Stimulated activated CD4-positive, alpha-beta T cell treated with anti-CD3 and anti-CD28 coated beads, Interleukin-4, amount 100 ng/mL, for 4 hours (primary cell): Measurements from ENCODE around the gene PINLYP.

Experiments used
- DNase-seq, 2 experiments: peaks; one replicate each; pipeline ENCODE4 v3.0.0-alpha.2; 2020

PINLYP gene

DNA sequence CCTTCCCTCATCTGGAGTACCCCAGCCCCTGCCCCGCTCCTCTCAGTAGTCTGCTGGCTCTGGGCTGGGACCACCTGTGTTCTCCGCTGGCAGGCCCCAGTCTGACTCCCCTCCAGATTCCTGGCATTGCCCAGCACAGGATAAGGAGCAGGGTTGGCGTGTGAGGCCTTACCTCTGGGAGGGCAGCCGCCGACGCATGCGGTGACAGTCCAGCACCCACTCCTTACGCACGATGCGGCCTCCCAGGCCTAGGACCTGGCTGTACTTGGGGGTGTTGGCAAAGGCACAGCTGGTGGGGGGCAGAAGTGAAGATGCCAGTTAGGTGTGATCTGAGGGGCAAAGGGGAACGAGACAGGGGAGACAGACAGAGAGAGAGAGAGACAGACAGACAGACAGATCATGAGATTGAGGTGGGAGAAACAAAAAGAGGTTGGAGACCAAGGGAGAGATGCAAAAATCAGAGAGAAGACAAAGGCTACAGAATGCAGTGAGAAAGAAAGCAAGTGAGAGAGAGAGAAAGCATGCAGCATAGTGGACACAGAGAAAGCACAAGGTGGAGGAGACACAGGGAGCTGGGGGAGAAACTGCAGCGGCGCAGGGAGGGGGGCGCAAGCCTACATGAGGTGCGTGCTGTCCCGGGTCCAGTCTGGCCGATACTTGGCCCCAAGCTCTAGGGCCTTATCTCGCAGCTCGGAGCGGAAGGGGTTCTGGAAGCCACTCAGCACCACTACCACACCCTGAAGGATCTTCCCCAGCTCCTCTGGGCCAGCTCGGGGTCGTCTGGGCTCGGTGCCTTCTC lies 24.0 kb upstream of the PINLYP start:
- no peak for DNase-seq

DNA sequence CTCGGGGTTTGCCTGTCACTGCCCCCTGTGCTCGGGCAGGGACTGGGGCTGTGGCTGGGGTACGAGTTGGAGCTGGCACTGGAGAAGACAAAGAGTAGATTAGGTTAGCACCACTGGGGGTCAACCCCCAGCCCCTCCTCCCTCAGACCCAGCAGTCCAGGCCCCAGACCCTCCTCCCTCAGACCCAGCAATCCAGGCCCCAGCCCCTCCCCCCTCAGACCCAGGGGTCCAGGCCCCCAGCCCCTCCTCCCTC lies 23.5 kb upstream of the PINLYP start:
- no peak for DNase-seq

DNA sequence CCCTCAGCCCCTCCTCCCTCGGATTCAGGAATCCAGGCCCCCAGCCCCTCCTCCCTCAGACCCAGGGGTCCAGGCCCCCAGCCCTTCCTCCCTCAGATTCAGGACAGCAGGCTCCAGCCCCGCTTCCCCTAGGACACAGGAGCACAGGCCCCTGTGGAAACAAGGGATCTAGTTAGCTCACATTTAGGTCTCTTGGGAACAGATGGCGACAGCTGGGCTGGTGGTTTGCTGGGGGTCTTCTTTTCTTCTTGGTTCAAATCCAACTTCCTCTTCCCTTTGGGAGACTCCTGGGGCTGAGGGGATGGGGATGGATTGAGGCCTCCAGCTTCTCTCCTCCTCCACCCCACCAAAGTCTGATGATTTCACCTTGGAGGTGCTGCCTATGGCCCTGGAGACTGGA lies 23.0 kb upstream of the PINLYP start:
- no peak for DNase-seq

DNA sequence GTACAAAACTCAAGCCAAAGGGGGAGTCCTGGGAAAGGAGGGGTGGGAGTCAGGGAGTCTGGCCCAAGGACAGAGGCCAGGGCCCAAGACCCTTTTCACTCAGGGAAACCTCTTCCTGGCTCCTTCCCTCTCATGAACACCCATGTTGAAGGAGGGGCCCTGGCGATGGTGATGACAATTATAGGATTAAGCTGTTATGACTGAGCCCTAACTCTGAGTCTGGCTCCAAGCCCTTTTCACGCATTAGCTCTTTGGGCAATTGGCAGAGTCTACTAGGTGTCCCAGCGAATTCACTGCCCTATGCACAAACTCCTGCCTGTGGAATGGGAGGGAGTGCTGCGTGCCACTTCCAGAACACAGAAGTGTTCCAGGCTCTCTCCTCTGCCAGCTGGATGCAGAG lies 21.9 kb upstream of the PINLYP start:
- DNase-seq: no peak

DNA sequence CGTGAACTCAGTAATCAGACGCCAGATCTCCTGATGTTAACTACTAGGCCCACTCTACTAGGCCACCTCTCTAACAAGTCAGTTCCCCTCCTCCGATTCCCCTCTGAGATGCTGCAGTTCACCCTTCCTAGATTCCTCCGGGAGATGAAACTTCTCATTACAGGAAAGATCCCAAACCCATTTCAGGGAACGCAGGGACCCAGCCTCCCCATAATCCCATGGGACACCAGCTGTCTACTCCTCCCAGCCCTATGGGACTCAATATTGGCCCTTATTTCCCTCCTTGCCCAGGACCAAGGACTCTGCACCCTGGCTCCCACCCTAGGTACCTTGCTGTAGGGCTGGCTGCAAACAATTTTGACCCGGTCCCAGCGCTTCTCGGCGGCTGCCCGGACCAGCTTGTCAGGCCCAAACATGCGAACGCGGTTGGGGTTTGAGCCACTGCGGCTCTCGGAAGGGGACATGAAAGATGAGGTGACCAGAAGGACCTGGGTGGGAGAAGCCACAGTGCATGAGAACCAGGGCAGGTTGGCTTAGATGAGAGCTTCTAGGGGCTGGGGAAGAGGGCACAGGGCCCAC lies 21.2 kb upstream of the PINLYP start:
- DNase-seq: no peak

DNA sequence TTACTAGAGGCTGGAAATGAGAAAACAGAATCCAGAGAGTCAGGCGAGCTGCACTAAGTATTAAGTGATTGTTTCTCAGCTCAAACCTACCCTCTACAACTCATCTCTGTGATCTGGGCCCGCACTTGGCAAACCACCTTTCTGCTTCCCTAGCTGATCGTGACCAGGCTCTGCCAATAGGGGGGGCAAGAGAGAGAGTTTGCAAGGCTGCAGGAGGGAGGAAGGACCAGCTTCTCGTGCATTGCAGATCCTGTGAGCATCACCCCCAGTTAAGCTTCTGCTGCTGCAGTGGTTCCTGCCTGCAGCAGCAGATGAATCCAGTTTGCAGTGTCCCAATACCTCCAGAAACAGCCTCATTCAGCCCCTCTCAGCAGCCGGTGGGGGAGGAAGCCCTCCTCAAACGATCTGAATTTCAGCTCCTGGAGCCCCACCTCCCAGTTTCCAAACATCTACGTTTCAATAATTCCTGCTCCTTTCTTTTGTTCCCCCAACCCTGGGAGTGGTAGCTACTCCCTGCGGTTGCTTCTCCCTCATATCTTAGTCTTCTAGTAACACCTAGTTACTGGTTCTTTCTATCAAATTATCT lies 20.3 kb upstream of the PINLYP start:
- peak; percentile 73 to 78 for DNase-seq

DNA sequence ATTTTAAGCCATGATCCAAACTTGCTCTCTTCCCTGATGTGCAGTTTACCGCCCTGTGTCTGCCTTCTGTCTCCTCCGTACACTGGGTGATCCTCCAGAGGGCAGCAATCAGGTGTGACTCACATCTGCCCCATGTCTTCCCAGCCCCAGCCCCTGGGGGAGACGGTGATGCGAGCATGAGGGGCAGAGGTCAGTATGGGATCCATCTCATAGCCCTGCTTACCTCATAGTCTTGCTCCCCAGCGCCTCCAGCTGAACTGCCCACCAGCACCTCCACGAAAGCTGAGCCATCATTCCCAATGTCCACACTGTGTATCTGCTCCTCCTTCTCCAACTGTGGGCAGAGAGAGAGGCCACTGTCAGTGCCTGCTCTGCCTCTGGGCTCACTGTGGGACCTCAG lies 14.9 kb upstream of the PINLYP start:
- DNase-seq: peak; percentile 12 to 34

DNA sequence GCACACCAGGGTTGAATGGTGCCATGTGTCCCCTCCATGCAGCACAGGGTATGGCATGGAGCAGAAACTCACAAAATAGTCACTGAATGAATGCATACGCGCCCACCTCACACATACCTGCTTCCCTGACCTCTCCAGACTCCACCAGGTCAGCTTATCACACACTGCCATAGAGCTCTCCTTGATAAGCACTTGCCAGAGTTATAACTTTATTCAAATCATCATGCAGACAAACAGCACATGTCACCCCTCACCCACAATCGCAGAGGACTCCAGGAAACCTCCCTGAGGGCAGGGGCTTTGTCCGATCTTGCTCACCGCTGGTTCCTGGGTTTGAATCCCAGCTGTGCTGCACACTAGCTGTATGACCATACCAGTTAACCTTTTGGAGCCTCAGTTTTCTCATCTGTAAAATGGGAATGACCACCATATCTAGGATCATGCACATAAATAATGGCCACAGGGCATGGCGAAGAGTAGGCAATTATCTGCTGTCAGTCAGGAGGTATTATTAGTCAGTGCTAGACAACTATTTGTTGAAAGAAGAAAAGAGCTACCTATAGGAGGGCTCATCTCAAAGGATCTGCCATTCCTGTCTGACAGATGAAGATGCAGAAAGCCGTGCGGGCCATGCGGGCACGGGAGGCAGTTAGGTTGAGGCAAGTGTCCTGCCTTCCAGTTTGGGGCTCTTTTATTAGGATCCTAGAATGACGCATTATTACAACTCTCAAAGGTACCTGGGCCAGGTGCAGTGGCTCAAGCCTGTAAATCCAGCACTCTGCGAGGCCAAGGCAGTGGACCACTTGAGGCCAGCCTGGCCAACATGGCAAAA lies 14.2 kb upstream of the PINLYP start:
- DNase-seq: no peak

DNA sequence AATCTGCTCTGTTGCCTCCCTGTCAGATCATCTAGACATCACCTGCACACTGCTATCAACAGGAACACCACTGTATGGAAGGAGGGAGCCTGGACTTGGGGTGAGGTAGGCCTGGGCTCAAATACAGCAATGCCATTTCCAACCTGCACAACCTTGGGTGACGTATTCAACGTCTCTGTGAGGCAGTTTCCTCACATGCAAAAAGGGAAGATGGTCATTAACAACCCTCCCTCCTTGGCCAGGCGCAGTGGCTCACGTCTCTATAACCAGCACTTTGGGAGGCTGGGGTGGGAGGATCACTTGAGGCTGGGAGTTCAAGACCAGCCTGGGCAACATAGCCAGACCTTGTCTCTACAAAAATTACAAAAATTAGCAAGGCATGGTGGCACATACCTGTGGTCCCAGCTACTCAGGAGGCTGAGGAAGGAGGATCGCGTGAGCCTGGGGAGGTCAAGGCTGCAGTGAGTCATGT lies 13.3 kb upstream of the PINLYP start:
- DNase-seq: no peak

DNA sequence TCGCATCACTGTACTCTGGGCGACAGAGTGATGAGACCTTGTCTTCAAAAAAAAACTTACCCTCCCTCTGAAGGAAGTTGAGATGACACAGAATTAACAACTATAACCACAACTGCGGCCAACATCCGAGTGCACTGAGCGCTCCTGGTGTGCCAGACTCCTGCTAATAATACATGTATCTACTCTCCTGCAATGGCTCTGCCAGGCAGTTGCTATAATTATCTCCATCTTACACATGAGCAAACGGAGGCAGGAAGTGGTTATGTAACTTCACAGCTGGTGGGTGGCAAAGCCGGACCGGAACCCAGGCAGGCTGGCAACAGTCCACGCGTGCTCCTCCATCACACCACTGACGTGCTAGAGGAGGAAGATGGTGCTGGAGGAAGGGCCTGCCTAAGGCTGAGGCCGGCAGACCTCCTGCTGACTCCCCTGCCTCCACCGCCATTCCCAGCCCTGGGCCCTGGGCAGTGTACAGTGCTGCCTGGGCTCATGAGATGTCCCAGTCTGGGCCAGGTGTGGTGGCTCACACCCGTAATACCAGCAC lies 12.8 kb upstream of the PINLYP start:
- DNase-seq: peak; percentile 46 to 76

DNA sequence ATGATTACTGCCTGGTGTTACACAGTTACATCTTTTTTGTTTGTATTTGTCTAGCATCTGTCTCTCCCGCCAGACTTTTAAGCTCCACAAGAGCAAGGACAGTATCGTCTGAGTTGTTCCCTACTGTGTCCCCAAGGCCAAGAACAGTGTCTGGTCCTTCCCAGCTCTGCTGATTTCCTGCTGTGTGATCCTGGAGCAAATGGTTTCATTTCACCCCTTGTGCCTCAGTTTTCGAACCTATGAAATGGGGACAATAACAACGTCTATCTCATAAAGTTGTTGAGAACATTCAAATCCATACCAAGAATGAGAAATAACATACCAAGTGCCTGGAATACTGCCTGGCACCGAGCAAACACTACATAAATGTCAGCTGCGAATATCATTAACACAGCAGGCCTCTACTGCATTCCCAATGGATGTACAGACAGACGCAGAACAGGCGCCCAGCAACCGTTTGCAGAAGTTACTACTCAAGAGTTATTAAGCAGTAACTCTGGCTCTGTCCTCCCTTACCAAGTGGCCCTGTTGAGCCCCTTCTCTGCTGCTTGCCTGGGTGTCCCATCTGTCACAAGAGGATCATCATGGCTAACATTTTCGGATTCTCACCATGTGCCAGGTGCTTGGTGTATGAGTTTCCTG lies 11.7 kb upstream of the PINLYP start:
- DNase-seq: no peak

DNA sequence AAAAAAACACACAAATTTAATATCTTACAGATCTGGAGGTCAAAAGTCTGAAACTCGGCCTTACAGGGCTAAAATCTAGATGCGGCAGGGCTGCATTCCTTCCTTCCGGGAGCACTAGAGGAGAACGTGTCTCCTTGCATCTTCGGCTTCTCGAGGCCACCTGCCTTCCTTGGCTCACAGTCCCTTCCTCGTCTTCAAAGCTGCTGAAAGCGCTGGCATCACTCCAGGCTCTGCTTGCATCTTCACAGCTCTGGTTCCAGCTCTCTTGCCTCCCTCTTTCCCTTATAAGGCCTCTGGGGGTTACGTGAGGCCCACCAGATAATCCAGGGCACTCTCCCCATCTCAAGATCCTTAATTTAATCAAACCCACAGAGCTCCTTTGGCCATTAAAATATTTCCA lies 10.8 kb upstream of the PINLYP start:
- no peak for DNase-seq

DNA sequence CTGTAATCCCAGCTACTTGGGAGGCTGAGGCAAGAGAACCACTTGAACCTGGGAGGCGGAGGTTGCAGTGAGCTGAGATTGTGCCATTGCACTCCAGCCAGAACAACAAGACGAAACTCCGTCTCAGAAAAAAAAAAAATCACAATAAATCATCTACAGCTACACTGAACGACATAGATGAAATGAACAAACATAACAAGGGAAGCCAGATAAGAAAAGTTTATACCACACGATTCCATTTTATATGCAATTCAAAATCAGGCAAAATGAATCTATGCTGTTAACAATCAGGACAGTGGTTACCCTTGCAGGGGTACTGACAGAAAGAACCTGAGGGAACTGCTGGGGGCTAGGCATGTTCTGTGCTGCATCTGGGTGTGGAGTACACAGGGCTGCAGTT lies 5.9 kb upstream of the PINLYP start:
- no peak for DNase-seq

DNA sequence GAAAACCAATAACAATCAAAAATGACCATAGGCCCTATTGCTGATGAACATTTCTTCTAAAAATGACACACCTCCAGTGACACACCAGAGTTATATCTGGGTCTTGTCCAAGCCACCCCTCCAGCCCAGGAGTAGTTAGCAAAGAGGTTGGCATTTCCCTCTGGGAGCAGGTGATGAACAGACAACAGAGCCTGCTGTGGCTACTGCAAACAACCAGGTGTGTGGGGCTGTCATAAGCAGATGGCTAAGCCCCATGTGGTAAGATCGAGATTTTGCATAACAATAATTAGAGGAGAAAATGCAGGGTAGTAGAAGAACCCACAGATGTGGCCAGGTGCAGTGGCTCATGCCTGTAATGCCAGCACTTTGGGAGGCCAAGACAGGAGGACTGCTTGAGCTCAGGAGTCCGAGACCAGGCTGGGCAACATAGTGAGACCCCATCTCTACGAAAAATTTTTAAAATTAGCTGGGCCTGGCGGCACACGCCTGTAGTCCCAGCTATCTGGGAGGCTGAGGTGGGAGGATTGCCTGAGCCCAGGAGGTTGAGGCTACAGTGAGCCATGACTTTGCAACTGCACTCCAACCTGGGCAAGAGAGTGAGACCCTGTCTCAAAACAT lies 5.3 kb upstream of the PINLYP start:
- DNase-seq: no peak

DNA sequence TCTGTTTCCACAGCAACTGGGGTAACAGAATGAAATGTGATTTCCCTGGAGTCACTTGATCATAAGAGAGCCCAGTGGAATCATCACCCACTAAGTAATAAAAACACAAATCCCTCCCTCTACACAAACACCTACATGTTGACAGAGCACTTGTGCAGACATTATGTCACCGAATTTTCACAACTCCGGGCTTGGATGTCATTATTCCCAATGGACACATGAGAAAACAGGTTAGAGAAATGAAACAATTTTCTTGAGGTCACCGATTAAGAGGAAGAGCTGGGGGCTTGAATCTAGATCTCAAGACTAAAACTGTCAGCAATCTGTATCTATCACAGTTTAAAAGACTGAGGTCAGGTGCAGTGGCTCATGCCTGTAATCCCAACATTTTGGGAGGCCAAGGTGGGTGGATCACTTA lies 3.4 kb upstream of the PINLYP start:
- DNase-seq: no peak

DNA sequence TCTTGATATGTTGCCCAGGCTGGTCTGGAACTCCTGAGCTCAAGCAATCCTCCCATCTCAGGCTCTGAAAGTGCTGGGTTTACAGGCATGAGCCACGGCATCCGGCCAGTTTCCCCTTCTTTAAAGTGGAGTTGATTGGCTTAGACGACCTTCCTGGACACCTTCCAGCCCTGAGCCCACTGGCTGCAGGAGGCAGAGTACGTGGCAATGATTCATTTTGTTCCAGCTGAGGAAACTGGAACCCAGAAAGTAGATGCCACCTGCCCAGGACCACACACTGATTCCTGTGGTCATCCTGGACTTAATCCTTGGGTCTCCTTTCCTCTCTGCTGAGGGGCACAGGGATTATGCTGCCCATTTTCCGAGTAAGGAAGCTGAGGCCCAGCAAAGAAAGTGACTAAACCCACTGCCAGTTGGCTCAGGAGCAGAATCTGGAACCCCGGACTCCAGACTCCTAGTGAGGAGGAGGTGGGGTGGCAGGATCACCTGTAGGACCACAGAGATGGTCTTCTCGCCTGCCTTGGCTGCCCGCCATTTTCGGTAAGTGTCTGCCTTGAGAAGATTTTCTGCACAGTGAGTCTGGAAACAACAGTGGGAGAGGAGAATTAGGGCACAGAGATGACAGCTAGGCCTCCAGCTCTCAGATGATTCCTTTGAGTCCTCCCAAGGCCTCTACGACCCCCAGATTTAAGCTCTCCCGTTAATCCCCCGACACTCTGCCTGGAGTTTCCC lies 1.0 kb upstream of the PINLYP start:
- DNase-seq: no peak

DNA sequence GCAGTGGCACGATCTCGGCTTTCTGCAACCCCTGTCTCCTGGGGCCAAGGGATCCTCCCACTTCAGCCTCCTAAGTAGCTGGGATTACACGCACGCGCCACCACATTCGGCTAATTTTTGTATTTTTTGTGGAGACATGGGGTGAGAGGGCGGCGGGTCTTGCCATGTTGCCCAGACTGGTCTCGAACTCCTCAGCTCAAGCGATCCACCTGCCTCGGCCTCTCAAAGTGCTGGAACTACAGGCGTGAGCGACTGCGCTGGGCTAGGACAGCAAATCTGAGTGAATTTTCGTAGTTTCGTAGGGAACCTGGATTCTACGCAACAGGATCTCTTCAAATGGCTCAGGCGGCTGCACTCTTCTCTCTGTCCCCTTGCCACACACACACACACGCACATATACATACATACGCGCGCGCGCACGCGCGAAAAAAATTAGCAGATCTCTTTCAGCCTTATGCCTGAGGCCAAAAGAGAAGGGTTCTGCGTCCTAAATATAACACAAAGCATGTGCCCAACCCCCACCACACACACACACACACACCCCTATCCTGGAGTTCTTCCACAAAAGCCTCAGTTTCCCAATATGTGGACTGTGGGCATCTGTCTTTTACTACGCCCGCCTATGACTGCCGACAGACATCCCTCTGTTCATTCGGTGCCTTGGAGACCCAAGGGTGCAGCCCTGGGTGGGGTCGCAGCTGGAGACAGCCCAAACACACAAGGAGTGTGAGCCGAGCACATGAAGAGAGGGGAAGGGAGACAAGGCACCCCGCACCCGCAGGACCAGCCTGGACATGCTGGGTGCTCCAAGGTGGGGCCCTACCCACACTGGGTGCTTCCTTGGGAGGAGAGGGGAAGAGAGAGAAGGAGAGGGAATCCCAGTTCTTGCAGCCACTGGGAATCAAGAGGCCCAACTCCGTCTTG lies 616 bp downstream of the PINLYP start:
- no peak for DNase-seq

DNA sequence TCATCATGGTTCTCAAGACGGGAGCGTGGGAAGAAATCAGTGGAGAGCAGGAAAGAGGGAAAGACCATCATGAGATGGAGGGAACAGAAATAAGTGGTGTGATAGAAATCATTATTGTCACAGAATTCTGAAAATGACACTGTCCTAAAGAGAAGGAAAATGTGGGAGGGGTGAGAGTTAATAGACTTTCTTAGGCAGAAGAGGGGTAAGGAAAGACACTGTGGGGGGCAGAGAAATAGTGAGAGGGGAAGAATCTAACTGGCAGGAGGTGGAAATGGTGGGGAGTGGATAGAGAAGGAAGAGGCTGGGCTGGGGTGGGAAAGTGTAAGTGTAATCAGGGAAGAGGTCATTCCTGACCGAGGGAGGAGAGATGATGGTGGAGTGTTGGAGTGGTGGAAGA lies 3.2 kb downstream of the PINLYP start:
- no peak for DNase-seq

DNA sequence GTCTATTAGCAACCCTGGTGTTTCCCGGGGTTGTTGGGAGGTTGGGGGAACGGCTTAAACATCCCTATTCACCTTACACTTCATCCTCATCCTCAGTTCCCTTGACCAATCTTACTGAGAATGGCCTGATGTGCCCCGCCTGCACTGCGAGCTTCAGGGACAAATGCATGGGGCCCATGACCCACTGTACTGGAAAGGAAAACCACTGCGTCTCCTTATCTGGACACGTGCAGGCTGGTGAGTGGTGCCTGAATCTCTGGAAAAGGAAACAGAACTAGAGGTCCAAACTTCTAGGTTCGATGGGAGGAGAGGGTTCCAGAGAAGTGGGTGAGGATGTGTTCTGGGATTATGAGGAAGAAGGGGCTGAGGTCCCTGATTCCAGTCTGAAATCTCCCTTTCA lies 5.9 kb downstream of the PINLYP start:
- DNase-seq: no peak

DNA sequence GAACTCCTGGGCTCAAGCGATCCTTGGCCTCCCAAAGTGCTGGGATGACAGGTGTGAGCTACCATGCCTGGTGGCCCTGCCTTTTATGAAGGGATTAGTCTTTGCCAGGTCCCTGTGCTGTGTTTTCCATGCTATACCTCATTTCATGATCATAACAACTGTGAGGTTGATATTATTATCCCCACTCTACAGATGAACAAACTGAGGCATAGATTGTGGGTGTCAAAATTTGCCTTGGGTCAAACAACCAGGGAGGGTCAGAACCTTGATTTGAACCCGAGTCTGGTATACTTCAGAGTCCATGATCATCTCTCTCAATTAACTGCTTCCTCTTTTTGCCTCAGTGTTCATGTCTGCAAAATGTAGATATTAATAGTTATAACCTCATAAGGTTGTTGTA lies 6.9 kb downstream of the PINLYP start:
- DNase-seq: no peak

DNA sequence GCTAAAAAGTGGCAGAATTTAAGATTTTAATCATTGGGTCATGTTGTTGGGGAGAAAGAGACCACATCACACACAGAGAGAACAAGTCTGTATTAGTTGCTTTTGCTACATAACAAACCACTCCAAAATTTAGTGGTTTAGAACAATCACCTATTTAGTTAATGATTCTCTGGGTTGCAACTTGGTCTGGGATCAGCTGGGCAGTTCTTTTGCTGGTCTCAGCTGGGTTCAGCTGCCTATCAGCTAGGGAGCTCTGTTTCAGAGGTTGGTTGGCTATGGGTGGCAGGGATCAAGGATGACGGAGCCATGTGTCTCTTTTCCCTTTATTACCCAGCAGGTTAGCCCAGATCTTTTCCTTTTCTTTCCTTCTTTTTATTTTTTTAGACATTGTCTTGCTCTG lies 8.9 kb downstream of the PINLYP start:
- no peak for DNase-seq
